Liver (tissue), 9 donors: ENCODE data around the gene TMEFF1. TPM values are rescaled to one million over a fixed set of nuclear protein-coding genes. Genes with fewer than 3 reads are reported as not detected.

Experiments
- DNase-seq: peaks from one replicate; pipeline ENCODE4 v3.0.0-alpha.2; 2017; ENCODE audit warnings: low spot score
- H3K27ac ChIP-seq, 2 donors: one replicate each; pipeline ENCODE4 v1.7.0; 2013; ENCODE audit warnings: inconsistent platforms in 2 of 2, low read length in 2 of 2, control low read depth in 1 of 2, low read depth in 1 of 2, mild to moderate bottlenecking in 1 of 2
- H3K27me3 ChIP-seq, 4 donors: one replicate each; pipeline versions ENCODE4 v1.6.1 to v1.7.0; 2013; ENCODE audit warnings: low read length in 3 of 4, inconsistent platforms in 1 of 4, mild to moderate bottlenecking in 1 of 4, moderate library complexity in 1 of 4; ENCODE audit not compliant: control insufficient read depth in 4 of 4, insufficient read depth in 4 of 4
- H3K36me3 ChIP-seq, 4 donors: one replicate each; pipeline versions ENCODE4 v1.6.1 to v1.7.0; 2013; ENCODE audit warnings: low read length in 3 of 4, mild to moderate bottlenecking in 3 of 4, low read depth in 1 of 4, moderate library complexity in 1 of 4; ENCODE audit not compliant: control insufficient read depth in 4 of 4, insufficient read depth in 3 of 4
- H3K4me1 ChIP-seq, 4 donors: one replicate each; pipeline versions ENCODE4 v1.6.1 to v1.7.0; 2013; ENCODE audit warnings: low read length in 3 of 4, mild to moderate bottlenecking in 3 of 4, moderate library complexity in 1 of 4; ENCODE audit not compliant: control insufficient read depth in 4 of 4, insufficient read depth in 4 of 4
- H3K4me3 ChIP-seq, 3 donors: one replicate each; pipeline versions ENCODE4 v1.6.1 to v1.7.0; 2013; ENCODE audit warnings: low read length in 3 of 3, control low read depth in 1 of 3, low read depth in 1 of 3, mild to moderate bottlenecking in 1 of 3
- H3K9ac ChIP-seq, 2 donors: one replicate each; pipeline ENCODE4 v1.7.0; 2013; ENCODE audit warnings: low read length in 2 of 2, mild to moderate bottlenecking in 2 of 2, moderate library complexity in 2 of 2, control low read depth in 1 of 2, low read depth in 1 of 2
- H3K9me3 ChIP-seq, 4 donors: one replicate each; pipeline versions ENCODE4 v1.6.1 to v1.7.0; 2013; ENCODE audit warnings: low read length in 3 of 4; ENCODE audit not compliant: control insufficient read depth in 4 of 4
- CTCF ChIP-seq: fragments of 150-350 bp; IDR thresholded peaks from 2 replicates; pipeline ENCODE4 v1.5.1; 2017; ENCODE audit warnings: improper control_type of control experiment, low read depth, low read length; ENCODE audit not compliant: missing input control
- EGR1 ChIP-seq, 2 donors: IDR thresholded peaks; 2 replicates each; pipeline ENCODE4 v1.6.1; 2016 to 2018; ENCODE audit warnings: antibody characterized with exemption in 2 of 2, low read depth in 2 of 2
- FOXA1 ChIP-seq: IDR thresholded peaks from 2 replicates; pipeline ENCODE4 v1.6.1; 2016; ENCODE audit warnings: antibody characterized with exemption
- GABPA ChIP-seq, 2 donors: IDR thresholded peaks in 1 of 2; conservative IDR thresholded peaks in 1 of 2; 2 replicates each; pipeline ENCODE4 v1.6.1; 2016; ENCODE audit warnings: antibody characterized with exemption in 2 of 2, mild to moderate bottlenecking in 1 of 2, moderate library complexity in 1 of 2
- HNF4A ChIP-seq, 2 donors: conservative IDR thresholded peaks; 2 replicates each; pipeline ENCODE4 v1.6.1; 2016; ENCODE audit warnings: antibody characterized with exemption in 2 of 2, mild to moderate bottlenecking in 2 of 2
- HNF4G ChIP-seq: IDR thresholded peaks from 2 replicates; pipeline ENCODE4 v1.6.1; 2016; ENCODE audit warnings: antibody characterized with exemption
- JUND ChIP-seq, 2 donors: IDR thresholded peaks; 2 replicates each; pipeline ENCODE4 v1.6.1; 2016; ENCODE audit warnings: antibody characterized with exemption in 2 of 2
- MAX ChIP-seq: IDR thresholded peaks from 2 replicates; pipeline ENCODE4 v1.6.1; 2016; ENCODE audit warnings: antibody characterized with exemption
- NR2F2 ChIP-seq: IDR thresholded peaks from 2 replicates; pipeline ENCODE4 v1.6.1; 2016; ENCODE audit warnings: antibody characterized with exemption
- RXRA ChIP-seq, 2 donors: IDR thresholded peaks; 2 replicates each; pipeline ENCODE4 v1.6.1; 2017 to 2018; ENCODE audit warnings: antibody characterized with exemption in 2 of 2, mild to moderate bottlenecking in 1 of 2
- SP1 ChIP-seq: IDR thresholded peaks from 2 replicates; pipeline ENCODE4 v1.6.1; 2018; ENCODE audit warnings: antibody characterized with exemption, mild to moderate bottlenecking
- TAF1 ChIP-seq: conservative IDR thresholded peaks from 2 replicates; pipeline ENCODE4 v1.6.1; 2016; ENCODE audit warnings: antibody characterized with exemption, mild to moderate bottlenecking
- YY1 ChIP-seq: IDR thresholded peaks from 2 replicates; pipeline ENCODE4 v1.6.1; 2016; ENCODE audit warnings: antibody characterized with exemption, mild to moderate bottlenecking
- ZBTB33 ChIP-seq: IDR thresholded peaks from 2 replicates; pipeline ENCODE4 v1.6.1; 2016; ENCODE audit warnings: antibody characterized with exemption
- WGBS: extraction: QIAGEN DNeasy Blood & Tissue Kit; methylation state at CpG from one replicate; pipeline ENCODE4 v1.1.7; 2013; 5-methylcytosine and 5-hydroxymethylcytosine counted together
- polyA plus RNA-seq, 2 donors: library from polyadenylated mRNA; stranded (reverse) in 1 of 2; unstranded in 1 of 2; fragments of 200-250 nt in 1 of 2; fragments of >200 nt in 1 of 2; fragmentation: Nextera tagmentation in 1 of 2; extraction: Ambion mirVana in 1 of 2; gene quantifications; one replicate each; pipeline versions ENCODE4 v1.2.1 to v1.2.3, GENCODE V29; 2013 to 2015
- total RNA-seq, 2 donors: library from RNA; depleted of rRNA; stranded (reverse); fragments of >200 nt; gene quantifications; one replicate each; pipeline ENCODE4 v1.2.3, GENCODE V29; 2014
- TF ChIP-seq, protein P1 (sequence below): IDR thresholded peaks from 2 replicates; pipeline ENCODE4 v1.6.1; 2016; ENCODE audit warnings: antibody characterized with exemption
- donor health status: healthy.
- donor health status: healthy.
- donor health status: healthy.
- donor health status: healthy.
- donor health status: healthy.

TMEFF1 gene
- total and polyA plus RNA-seq, 4 donors: not detected

DNA sequence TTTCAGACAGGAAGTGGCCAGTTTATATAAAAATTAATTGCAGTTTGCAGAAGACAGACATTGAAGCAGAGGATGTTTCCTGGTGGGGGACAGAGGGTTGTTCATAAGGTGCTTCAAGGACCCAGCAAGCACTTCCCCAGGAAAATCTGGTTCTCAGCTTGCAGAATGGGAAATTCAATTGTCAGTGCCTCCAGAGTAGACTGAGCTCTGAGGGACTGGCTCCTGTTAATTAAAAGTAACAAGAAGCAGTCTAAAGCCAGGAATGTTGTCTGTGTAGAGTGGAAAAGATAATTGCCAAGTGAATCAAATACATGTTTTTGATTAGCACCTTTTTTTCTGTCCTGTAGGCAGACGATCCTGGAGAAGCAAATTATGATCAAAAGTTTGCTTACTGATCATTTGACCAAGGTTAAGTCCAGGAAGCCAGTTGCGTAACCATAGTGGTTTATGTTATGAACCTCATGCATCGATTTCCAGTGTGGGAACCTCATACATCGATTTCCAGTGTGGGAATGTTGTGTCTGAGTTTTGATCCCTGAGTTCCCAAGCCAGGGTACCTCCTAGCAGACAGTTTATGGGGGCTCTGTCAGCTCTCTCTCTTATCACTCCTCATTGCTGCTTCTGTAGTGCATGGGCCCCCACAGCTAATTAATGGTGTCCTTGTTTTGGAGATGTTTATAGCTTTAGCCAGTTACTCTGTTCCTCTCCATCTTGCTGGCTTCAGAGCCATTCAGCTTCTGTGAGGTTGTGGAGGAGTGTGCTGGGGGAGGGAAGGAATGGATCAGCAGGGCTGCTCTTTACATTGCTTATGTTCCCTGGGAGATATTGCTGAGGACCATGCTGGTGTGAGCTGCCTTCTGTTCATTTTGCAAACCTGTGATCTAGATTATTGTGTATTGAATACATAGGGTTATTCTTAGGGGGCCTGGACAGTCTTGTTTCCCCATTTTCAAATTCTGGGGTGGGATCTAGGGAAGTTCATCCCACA lies 28.9 kb upstream of the TMEFF1 start:
- H3K4me1 ChIP-seq: peaks cover 8 to 14% (median 10%) of the 10 kb centered on the region in 4 donors
- no peak overlapping the region for H3K4me3 ChIP-seq
- 22% methylated on average over 4 of the region's 4 CpGs for WGBS
- DNase-seq: no peak
- no peak overlapping the region for H3K9ac ChIP-seq
- peak overlapping the region in 1 of 2 donors; percentile 54 for H3K27ac ChIP-seq
- H3K27me3 ChIP-seq: no peaks in the 10 kb centered on the region
- H3K9me3 ChIP-seq: no peaks in the 10 kb centered on the region
- TF ChIP-seq HNF4A (conservative IDR thresholded peaks at IDR 0.05): peak; percentile 23 to 43
- peak; percentile 17 for TF ChIP-seq YY1
- TF ChIP-seq, protein P1, sequence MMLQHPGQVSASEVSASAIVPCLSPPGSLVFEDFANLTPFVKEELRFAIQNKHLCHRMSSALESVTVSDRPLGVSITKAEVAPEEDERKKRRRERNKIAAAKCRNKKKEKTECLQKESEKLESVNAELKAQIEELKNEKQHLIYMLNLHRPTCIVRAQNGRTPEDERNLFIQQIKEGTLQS: no peak
- no peak for TF ChIP-seq JUND (IDR thresholded peaks at IDR 0.05)
- H3K36me3 ChIP-seq: peaks cover 0 to 1% (median 0%) of the 10 kb centered on the region in 4 donors

DNA sequence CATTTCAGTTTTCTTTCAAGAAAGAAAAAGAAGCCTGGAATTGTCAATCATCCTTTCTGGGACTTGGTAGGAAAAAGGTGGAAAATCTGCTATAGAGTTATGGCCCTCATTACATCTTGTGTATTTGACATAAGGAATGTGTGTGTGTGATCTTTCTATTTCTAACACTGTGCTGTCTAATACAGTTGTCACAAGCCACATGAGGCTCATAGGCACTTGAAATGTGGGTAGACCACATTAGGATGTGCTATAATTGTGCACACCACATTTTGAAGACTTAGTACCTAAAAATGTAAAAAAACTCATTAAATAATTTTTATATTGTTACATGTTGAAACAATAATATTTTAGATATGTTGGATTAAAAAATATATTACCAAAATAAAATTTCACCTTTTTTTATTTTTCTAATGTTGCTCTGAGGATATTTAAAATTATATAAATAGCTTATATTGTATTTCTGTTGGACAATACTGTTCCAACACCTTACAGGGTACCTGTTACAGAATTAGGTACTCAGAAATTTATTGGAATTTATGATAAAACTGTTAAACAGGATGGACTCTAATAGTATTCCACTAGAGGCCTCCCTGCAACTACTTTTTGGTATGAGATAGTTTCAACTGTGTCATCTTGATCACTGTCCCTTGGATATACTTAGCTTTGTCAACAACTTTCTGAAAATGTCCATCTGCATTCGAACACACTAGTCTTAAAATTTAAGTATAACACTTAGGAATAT lies 27.6 kb upstream of the TMEFF1 start:
- 93% methylated on average over 1 of the region's 1 CpG for WGBS
- Histone ChIP-seq H3K9ac (no peak overlapping the region), H3K36me3 (peaks cover 0 to 1% (median 0%) of the 10 kb centered on the region in 4 donors), H3K27me3 (no peaks in the 10 kb centered on the region), H3K4me1 (peaks cover 7 to 12% (median 10%) of the 10 kb centered on the region in 4 donors), H3K27ac (no peak overlapping the region), H3K4me3 (no peak overlapping the region), H3K9me3 (no peaks in the 10 kb centered on the region)
- TF ChIP-seq RXRA (IDR thresholded peaks at IDR 0.05) (no peak), GABPA (IDR thresholded peaks at IDR 0.05 in 1 of 2, conservative IDR thresholded peaks at IDR 0.05 in 1 of 2) (no peak), CTCF (no peak), HNF4A (conservative IDR thresholded peaks at IDR 0.05) (no peak), YY1 (no peak)
- TF ChIP-seq, protein P1: no peak
- DNase-seq: no peak

DNA sequence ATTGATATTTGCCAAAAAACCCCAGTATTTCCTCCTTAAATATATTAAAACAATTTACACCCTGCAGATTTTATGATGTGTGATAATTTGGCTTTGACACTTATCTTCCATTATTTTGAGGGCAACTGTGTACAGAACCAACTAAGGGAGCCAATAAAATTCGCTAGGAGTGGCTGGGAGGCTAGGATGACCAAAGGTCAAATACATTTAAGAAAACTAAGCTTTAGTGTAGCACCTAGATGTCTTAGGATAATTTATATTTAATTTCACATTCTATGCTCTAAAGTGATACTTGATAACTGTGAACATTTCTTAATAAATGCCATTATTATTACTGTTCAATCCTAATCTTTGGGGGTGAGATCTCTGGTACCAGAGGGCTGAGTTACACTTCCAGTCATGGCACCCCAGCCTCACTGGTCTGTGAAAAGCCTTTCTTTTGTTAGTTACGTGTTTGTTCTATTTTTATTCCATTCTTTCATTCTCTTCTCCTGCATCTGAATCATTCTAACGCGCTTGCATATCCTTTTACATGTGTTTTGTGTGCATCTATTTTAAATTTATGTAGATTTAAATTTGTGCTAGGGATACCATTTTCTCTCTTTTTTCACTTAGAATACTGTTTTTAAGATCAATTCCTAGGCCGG lies 26.9 kb upstream of the TMEFF1 start:
- no peak overlapping the region for H3K4me3 ChIP-seq
- H3K9me3 ChIP-seq: no peaks in the 10 kb centered on the region
- H3K4me1 ChIP-seq: peaks cover 7 to 12% (median 10%) of the 10 kb centered on the region in 4 donors
- no peaks in the 10 kb centered on the region for H3K27me3 ChIP-seq
- H3K27ac ChIP-seq: no peak overlapping the region
- H3K9ac ChIP-seq: no peak overlapping the region
- DNase-seq: no peak
- peaks cover 0 to 1% (median 0%) of the 10 kb centered on the region in 4 donors for H3K36me3 ChIP-seq
- 93% methylated on average over 5 of the region's 5 CpGs for WGBS
- TF ChIP-seq FOXA1 (no peak), JUND (IDR thresholded peaks at IDR 0.05) (no peak), TAF1 (no peak), RXRA (IDR thresholded peaks at IDR 0.05) (no peak), YY1 (no peak), GABPA (IDR thresholded peaks at IDR 0.05 in 1 of 2, conservative IDR thresholded peaks at IDR 0.05 in 1 of 2) (no peak), ZBTB33 (no peak), HNF4G (no peak), MAX (no peak), CTCF (no peak), EGR1 (IDR thresholded peaks at IDR 0.05; ENCODE audit: low read depth in 2 of 2) (no peak), NR2F2 (no peak), SP1 (no peak)
- TF ChIP-seq, protein P1: no peak
